Measurements from ENCODE around the gene PPM1L.

PPM1L gene

DNA sequence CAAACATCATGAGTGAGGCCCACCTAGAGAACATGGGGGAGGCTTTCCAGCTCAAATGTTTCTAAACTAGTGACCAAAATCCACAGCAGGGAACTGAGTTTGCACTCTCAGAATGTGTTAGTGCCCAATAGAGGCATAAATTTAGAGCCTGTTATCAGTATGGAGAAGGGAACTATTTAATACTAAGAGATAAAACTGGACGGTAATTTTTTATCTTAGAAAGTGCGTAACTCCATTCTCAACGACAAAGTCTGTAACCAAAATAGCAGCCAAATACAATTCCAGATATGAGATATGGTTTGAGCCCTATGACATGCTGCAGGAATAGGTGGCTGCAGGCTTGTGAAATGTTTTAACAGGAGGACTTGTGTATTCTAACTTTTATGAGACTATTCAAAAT, 345.6 kb downstream of the PPM1L start:
- no peak for DNase-seq (ENCODE audit: low read depth)

DNA sequence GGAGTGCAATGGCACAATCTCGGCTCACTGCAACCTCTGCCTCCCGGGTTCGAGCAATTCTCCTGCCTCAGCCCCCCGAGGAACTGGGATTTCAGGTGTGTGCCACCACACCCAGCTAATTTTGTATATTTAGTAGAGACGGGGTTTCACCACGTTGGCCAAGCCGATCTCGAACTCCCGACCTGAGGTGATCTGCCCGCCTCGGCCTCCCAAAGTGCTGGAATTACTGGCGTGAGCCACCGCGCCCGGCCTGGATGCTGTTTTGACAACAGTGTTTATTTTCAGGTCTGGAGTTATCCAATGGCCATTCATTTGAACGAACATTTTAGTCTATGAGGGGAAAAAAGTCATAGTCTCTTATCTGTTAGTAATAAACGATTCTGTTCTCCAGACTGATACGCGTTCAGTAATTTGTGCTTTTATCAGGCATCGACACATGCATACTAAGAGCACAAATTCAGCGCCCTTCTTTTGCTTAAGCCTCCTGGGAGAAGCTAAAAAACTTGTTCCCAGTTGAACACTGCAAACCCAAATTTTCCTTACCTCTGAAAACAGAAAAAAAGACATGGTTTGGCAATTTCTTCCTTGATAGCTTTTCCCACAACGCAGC, 347.9 kb downstream of the PPM1L start:
- DNase-seq (ENCODE audit: low read depth): no peak

DNA sequence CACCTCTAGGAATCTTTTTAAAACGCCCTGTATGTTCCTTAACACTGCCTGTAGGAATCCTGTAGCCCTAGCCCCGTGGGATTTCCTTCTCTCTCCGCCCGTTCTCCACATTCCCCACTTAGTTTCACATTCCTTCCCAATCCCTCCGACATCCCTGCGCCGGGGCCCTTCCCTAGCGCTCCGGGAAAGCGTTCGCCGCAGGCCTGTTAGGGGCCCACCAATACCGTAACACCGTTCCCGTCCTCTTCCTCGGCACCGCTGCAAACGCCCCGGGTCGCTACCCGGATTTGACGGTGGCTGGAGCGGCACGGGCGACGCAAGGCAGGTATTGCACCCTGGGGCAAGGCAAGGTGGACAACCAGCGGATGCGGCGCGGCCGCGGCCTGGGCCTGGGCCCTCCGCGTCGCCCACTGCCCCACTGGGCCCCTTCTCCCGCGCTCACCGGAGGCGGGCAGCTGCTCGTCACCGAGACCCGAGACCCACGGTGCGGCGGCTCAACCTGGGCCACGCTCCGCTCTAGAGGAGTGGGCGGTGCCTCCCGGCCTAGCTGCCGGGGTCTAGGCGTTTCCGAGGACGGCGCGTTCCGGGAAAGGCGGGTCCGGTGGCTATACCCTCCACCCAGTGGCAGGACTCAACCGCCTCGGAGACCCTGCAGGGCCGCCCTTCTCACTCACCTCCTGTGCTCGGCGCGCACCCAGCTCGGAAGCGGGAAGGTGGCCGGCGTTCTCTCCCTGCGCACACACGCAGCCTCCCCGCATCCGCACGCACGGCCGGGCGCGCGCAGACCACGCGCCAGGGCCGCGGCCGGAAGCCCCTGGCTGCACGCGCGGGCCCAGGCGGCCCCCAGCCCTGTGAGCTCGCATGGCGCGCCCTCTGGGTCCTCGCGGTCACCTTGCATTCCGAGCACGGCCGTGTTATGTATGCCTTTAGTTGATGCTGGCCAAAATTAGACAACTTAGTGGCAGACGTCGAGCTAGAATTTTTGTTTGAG, 348.8 kb downstream of the PPM1L start, which contains the start of gene B3GALNT1:
B3GALNT1 (minus strand) TSS at position 789 of the 991 bp plus-strand sequence. CDS start 18,595 bp downstream, outside the sequence.
- peak; percentile 27 for DNase-seq (ENCODE audit: low read depth)

DNA sequence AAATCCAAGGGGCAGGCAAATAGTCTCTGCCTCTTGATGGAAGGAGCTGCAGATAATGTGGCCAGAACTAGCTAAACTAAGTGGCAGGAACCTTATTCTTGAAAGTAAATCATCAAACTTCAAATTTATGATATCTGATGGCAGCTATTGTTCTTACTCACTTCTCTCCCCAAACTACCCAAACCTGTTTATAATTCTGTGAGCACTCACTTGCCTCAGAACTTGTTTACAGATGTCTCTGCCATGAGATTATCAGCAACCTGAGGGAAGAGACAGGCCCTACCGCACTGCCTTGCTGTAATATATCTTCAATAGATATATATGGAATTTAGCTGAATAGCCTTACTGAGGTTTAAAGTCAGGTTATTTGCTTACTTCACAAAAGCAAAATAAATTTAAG, 351.3 kb downstream of the PPM1L start:
- no peak for DNase-seq (ENCODE audit: low read depth)

DNA sequence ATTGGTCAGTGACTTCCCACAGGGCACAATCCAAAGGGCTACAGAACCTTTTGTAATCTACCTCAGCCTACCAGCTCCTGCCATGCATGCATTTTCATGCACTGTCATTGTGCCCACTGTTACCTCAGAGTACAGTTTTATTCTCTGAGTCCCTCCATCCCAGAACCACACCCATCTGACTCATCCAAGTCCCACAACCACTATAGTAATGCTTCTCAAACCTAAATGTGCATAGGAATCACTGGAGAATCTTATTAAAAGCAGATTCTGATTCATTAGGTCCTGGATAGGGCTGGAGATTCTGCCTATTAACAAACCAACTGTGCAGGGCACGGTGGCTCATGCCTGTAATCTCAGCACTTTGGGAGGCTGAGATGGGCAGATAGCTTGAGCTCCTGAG, 352.8 kb downstream of the PPM1L start:
- DNase-seq (ENCODE audit: low read depth): no peak

DNA sequence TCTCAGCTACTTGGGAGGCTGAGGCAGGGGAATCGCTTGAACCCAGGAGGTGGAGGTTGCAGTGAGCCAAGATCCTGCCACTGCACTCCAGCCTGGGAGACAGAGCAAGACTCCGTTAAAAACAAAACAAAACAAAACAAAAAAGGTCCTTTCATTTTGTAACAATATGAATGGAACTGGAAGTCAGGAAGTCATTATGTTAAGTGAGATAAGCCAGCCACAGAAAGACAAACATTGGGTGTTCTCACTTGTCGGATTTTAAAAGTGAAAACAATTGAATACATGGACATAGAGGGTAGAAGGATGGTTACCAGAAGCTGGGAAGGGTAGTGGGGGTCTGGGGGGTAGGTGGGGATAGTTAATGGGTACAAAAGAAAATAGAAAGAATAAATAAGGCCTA, 361.6 kb downstream of the PPM1L start:
- DNase-seq (ENCODE audit: low read depth): no peak

DNA sequence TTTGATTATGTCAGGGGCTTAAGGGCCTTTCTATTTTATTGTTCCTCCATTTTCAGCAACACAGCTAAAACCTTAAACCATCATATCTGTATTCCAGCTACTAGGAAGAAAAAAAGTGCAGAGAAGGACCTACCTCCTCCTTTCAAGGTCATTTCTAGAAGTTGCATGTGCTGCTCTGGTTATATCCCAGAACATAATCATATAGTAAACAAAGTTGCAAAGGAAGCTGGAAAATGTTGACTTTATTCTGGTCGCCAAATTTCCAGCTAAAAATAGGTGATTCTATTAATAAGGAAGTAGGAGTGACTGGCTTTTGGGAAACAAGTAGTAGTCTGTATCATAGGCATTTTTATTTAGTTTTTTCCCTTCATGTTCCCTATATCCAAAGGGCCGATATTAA, 370.5 kb downstream of the PPM1L start:
- no peak for DNase-seq (ENCODE audit: low read depth)
